Measurements from ENCODE around the gene ATP2B2.

- TF ChIP-seq CTCF (IDR thresholded peaks at IDR 0.05; ENCODE audit: low read depth, low read length) (no peak), POLR2A (IDR thresholded peaks at IDR 0.05; ENCODE audit: extremely low read depth, insufficient read length) (no peak), MYC (IDR thresholded peaks at IDR 0.05; ENCODE audit: low read depth, low read length) (no peak)
Measured at GRCh38 chr3:10492364-10493201, 12.8 kb downstream of the ATP2B2 start.
